Ectodermal cell (in vitro differentiated cells): ENCODE measurements around the gene GNB5.
"Not testable (repeated sequence)": the region's sequence is repeated elsewhere in the genome, so short reads cannot be mapped to it uniquely, and the experiment has no call there.

ENCODE experiments used
- H3K27ac ChIP-seq: 2 replicates; pipeline ENCODE4 v1.7.0; 2013; ENCODE audit warnings: mild to moderate bottlenecking, low read depth, low read length; ENCODE audit not compliant: insufficient read depth, poor library complexity, severe bottlenecking
- H3K27me3 ChIP-seq: 2 replicates; pipeline ENCODE4 v1.7.0; 2013; ENCODE audit warnings: mild to moderate bottlenecking, low read length; ENCODE audit not compliant: insufficient read depth, control insufficient read depth, poor library complexity, severe bottlenecking
- H3K36me3 ChIP-seq: one replicate; pipeline ENCODE4 v1.7.0; 2013; ENCODE audit warnings: low read length; ENCODE audit not compliant: control insufficient read depth, insufficient read depth
- H3K4me1 ChIP-seq: one replicate; pipeline ENCODE4 v1.7.0; 2013; ENCODE audit warnings: low read length; ENCODE audit not compliant: control insufficient read depth, insufficient read depth
- H3K4me3 ChIP-seq: 2 replicates; pipeline ENCODE4 v1.7.0; 2013; ENCODE audit warnings: low read depth, low read length, control low read depth; ENCODE audit not compliant: insufficient read depth
- H3K9me3 ChIP-seq: 2 replicates; pipeline ENCODE4 v1.7.0; 2013; ENCODE audit warnings: mild to moderate bottlenecking, low read length, moderate library complexity; ENCODE audit not compliant: control insufficient read depth
- WGBS, 2 experiments: methylation state at CpG; one replicate each; pipeline ENCODE4 v1.1.7; 2013; ENCODE audit warnings: missing lambda C conversion rate in 2 of 2; 5-methylcytosine and 5-hydroxymethylcytosine counted together

GNB5 gene

GRCh38 chr15:52104532-52105004, 86.6 kb downstream of the GNB5 start:
- WGBS, 2 experiments, result 91 to 94% methylated on average over 4 to 5 of the region's 5 CpGs
- H3K9me3 ChIP-seq, result no peaks in the 10 kb centered on the region
- no peaks in the 10 kb centered on the region for H3K27me3 ChIP-seq
- H3K36me3 ChIP-seq, result no peaks in the 10 kb centered on the region
- no peak overlapping the region for H3K27ac ChIP-seq
- H3K4me1 ChIP-seq, result no peaks in the 10 kb centered on the region
- no peak overlapping the region for H3K4me3 ChIP-seq

DNA sequence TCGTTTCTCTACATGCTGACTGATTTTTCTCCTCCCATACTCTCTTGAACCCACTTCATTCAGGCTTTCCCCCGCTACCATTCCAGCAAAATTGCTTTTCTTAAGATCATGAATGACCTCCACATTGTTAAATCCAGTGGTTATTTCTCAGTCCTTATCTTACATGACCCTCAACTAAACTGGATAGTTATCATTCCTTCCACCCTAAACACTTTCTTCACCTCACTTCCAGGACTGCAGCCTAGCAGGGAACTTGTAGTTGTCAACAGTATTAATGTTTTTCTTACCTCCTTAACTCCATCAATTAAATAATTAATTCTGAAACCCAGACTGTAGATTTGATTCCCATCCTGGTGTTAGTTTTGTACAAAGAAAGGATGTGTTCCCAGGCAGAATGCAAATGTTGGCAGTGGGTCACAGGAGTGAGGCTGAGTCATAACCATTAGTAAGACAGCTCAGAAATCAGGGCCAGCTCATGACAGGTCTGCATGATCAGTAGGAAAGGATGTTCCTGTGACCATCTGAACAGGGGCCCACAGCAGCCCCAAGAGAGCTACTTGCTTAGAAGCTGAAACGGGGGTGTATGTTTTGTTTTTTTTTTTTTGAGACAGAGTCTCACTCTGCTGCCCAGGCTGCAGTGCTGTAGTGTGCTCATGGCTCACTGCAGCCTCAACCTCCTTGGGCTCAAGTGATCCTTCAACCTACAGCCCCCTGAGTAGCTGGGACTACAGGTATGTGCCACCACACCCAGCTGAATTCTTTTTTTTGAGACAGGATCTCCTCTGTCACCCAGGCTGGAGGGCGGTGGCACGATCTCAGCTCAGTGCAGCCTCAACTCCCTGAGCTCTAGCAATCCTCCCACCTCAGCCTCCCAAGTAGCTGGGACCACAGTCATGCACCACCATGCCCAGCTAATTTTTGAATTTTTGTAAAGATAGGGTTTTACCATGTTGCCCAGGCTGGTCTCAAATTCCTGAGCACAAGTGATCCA, 87.7 kb downstream of the GNB5 start:
- Histone ChIP-seq H3K27ac (no peak overlapping the region), H3K4me1 (no peaks in the 10 kb centered on the region), H3K4me3 (no peak overlapping the region), H3K9me3 (no peaks in the 10 kb centered on the region), H3K36me3 (no peaks in the 10 kb centered on the region), H3K27me3 (no peaks in the 10 kb centered on the region)
- 88 to 90% methylated on average over 5 of the region's 5 CpGs for WGBS, 2 experiments

GRCh38 chr15:52102463-52102862, 88.7 kb downstream of the GNB5 start:
- WGBS, 2 experiments, result 86 to 89% methylated on average over 2 of the region's 2 CpGs
- Histone ChIP-seq H3K27me3 (no peaks in the 10 kb centered on the region), H3K4me1 (no peaks in the 10 kb centered on the region), H3K36me3 (no peaks in the 10 kb centered on the region), H3K9me3 (no peaks in the 10 kb centered on the region), H3K4me3 (no peak overlapping the region), H3K27ac (no peak overlapping the region)

DNA sequence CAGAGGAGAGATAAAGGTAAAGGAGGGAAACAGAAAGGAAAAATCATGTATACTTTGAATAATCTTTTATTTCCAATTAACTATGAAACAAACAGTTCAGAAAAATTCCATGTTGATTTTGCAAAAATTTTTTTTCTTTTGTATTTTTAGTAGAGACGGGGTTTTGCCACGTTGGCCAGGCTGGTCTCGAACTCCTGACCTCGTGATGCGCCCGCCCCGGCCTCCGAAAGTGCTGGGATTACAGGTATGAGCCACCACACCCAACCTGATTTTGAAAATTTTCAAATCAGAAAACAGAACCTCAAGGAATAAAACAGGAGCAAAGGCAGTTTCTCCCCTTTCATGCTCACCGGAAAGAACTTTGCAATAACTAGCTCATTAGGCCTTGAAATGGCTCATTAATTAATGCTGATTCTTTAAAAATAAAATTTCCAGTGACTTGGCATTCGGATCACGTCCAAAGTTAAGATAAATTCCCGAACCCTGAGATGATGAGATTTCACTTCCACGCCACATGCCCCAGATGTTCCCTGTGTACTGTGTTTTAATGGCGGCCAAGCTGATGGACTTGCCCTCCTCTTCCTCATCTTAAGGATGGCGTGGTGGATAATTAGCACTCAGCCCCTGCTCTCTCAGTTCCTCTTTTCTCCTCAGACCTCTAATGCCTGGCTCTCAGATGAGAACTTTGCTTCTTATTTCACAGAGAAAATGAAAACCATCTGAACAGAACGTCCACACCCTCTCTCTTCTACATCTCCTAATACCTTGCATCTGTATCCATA, 89.5 kb downstream of the GNB5 start:
- no peak overlapping the region for H3K4me3 ChIP-seq
- no peak overlapping the region for H3K27ac ChIP-seq
- H3K36me3 ChIP-seq, result no peaks in the 10 kb centered on the region
- no peaks in the 10 kb centered on the region for H3K27me3 ChIP-seq
- no peaks in the 10 kb centered on the region for H3K9me3 ChIP-seq
- 94 to 95% methylated on average over 16 of the region's 16 CpGs for WGBS, 2 experiments
- H3K4me1 ChIP-seq, result no peaks in the 10 kb centered on the region

DNA sequence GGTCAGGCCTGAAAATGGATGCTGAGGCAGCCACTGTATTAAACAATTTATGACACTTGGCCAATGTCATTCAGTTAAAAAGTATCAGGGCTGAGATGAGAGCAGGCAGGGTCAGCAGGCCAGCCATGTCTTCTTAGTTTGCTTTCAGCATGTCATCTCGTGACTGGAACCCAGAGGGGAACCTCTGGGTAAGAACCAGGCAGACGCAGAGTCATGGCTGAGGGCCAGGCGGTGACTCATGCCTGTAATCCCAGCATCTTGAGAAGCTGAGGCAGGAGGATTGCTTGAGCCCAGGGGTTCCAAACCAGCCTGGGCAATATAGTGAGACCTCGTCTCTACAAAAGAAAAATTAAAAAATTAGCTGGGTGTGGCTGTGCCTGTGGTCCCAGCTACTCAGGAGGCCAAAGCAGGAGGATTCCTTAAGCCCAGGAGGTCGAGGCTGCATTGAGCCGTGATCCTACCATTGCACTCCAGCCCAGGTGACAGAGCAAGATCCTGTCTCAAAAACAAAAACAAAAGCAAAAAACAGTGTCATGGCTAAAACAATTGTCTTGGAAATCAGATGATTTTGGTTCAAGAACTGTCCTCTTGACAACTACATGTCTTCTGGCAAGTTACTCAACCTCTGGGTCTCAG, 90.3 kb downstream of the GNB5 start:
- H3K27ac ChIP-seq, result no peak overlapping the region
- 92 to 93% methylated on average over 6 of the region's 6 CpGs for WGBS, 2 experiments
- H3K9me3 ChIP-seq, result no peaks in the 10 kb centered on the region
- no peaks in the 10 kb centered on the region for H3K36me3 ChIP-seq
- H3K4me3 ChIP-seq, result no peak overlapping the region
- H3K27me3 ChIP-seq, result no peaks in the 10 kb centered on the region
- no peaks in the 10 kb centered on the region for H3K4me1 ChIP-seq

DNA sequence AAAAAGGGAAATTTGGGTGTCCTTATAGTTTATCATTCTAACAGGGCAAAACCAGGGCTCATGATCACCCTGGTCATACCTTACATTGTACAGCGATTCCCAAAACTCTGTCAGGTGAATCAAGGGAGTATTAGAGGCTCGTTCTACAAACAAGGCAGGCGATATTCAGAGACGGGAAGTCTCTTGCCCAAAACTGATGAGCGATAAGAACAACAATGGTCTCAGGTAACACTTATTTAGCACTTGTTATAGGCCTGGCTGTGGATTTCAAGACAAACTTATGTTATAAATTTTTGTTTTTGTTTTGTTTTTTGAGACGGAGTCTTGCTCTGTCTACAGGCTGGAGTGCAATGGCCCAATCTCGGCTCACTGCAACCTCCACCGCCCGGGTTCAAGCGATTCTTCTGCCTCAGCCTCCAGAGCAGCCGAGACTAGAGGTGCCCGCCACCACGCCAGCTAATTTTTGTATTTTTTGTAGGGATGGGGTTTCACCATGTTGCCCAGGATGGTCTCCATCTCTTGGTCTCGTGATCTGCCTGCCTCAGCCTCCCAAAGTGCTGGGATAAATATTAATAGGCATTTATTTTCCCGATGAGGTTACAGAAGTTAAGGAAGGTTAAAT, 91.4 kb downstream of the GNB5 start:
- Histone ChIP-seq H3K4me1 (no peaks in the 10 kb centered on the region), H3K27ac (no peak overlapping the region), H3K27me3 (no peaks in the 10 kb centered on the region), H3K4me3 (no peak overlapping the region), H3K9me3 (no peaks in the 10 kb centered on the region), H3K36me3 (no peaks in the 10 kb centered on the region)
- WGBS, 2 experiments, result 95 to 96% methylated on average over 15 of the region's 15 CpGs

GRCh38 chr15:52098323-52098722, 92.9 kb downstream of the GNB5 start:
- Histone ChIP-seq H3K4me1 (no peaks in the 10 kb centered on the region), H3K27me3 (no peaks in the 10 kb centered on the region), H3K27ac (no peak overlapping the region), H3K4me3 (no peak overlapping the region), H3K9me3 (no peaks in the 10 kb centered on the region), H3K36me3 (no peaks in the 10 kb centered on the region)
- WGBS, 2 experiments, result 100% methylated on average over 2 of the region's 2 CpGs

DNA sequence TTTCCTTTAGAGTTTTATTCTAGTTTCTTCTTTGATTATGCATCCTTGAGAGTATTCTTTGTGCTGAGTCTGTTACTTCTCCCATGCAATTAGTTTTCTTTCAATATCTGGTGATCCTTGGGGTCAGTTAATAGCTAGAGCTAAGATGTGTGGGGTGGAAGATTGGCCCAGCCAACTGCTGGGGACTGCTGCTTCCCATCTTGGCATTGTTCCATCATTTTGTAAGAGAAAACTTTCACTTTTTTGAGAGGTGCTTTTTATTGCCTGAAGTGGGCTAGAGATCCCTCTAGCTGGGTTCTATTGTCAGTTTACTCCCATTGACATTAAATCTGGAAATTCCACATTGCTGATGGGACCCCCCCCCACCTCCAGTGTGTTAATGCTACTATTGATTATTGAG, 94.0 kb downstream of the GNB5 start:
- no peak overlapping the region for H3K4me3 ChIP-seq
- no peaks in the 10 kb centered on the region for H3K27me3 ChIP-seq
- H3K4me1 ChIP-seq, result no peaks in the 10 kb centered on the region
- no peaks in the 10 kb centered on the region for H3K36me3 ChIP-seq
- no peaks in the 10 kb centered on the region for H3K9me3 ChIP-seq
- H3K27ac ChIP-seq, result no peak overlapping the region

- H3K4me3 ChIP-seq, H3K27me3 ChIP-seq, H3K27ac ChIP-seq, H3K4me1 ChIP-seq, H3K36me3 ChIP-seq, H3K9me3 ChIP-seq: not testable (repeated sequence)
- 93 to 94% methylated on average over 9 of the region's 9 CpGs for WGBS, 2 experiments
Measured at GRCh38 chr15:52096536-52096935, 94.7 kb downstream of the GNB5 start.
